Astrocyte of the spinal cord (primary cell): ENCODE data around the gene DLGAP1.

ENCODE experiments used
- DNase-seq: peaks from one replicate; pipeline ENCODE4 v3.0.0; 2011; ENCODE audit warnings: low read depth, low spot score
- H3K4me3 ChIP-seq: 2 replicates; pipeline ENCODE4 v1.5.1; 2011; ENCODE audit warnings: low read depth, mild to moderate bottlenecking, low read length, moderate library complexity
- in situ Hi-C: cut with HindIII; loops from 2 replicates; pipeline ENCODE4 v1.10.0; 2017; ENCODE audit warnings: low sequenced_read_pairs
- TF ChIP-seq, protein P1 (sequence below): IDR thresholded peaks from 2 replicates; pipeline ENCODE4 v1.5.1; 2012; ENCODE audit warnings: low read depth, mild to moderate bottlenecking, low read length, inconsistent platforms

Gene DLGAP1

GRCh38 chr18:3815991-3816390 is 639.1 kb downstream of the DLGAP1 start:
- DNase-seq: no peak
- H3K4me3 ChIP-seq: no peak overlapping the region
- in situ Hi-C loops: no loop called here
- TF ChIP-seq, protein P1, sequence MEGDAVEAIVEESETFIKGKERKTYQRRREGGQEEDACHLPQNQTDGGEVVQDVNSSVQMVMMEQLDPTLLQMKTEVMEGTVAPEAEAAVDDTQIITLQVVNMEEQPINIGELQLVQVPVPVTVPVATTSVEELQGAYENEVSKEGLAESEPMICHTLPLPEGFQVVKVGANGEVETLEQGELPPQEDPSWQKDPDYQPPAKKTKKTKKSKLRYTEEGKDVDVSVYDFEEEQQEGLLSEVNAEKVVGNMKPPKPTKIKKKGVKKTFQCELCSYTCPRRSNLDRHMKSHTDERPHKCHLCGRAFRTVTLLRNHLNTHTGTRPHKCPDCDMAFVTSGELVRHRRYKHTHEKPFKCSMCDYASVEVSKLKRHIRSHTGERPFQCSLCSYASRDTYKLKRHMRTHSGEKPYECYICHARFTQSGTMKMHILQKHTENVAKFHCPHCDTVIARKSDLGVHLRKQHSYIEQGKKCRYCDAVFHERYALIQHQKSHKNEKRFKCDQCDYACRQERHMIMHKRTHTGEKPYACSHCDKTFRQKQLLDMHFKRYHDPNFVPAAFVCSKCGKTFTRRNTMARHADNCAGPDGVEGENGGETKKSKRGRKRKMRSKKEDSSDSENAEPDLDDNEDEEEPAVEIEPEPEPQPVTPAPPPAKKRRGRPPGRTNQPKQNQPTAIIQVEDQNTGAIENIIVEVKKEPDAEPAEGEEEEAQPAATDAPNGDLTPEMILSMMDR: no peak

DNA sequence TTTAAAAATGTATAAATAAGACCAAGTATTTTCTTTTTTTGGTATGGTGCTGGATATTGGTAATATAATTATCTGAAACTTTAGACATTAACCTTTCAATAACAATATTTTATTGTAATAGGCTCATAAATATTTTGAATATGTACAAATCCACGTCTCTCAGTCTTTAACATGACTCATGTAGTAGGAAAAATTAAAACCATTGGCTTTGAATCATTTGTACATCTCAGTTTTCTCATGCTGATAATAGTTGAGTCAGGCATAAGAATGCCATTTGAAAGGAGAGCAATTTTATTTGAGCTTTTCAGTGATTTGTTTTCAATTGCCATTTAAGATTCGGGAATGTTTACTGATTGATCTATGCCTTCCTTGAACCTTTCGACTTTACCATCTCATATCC is 640.3 kb downstream of the DLGAP1 start:
- peak; percentile 54 for DNase-seq
- TF ChIP-seq, protein P1: no peak
- H3K4me3 ChIP-seq: no peak overlapping the region
- in situ Hi-C loops: no loop called here

DNA sequence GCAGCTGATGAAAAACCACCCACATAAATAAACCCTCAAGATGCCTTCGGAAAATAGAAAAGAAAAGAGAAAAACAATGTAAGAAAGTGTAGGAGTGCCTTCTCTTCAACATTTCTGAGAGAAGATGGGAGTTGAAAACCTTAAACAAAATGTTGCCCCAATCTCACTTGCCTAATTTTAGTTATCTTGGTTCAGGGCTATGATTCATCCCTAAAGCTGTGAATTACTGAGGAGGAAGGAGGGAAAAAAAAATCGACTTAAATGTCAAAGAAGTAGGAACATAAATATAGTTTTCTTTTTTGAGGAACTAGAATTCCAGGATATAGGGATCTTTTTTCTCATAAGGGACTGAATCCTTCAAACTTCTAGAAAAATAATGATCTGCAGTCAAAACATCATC is 644.8 kb downstream of the DLGAP1 start:
- TF ChIP-seq, protein P1: no peak
- no peak for DNase-seq
- no peak overlapping the region for H3K4me3 ChIP-seq
- in situ Hi-C loops: no loop called here

- H3K4me3 ChIP-seq: no peak overlapping the region
- TF ChIP-seq, protein P1: no peak
- in situ Hi-C loops: no loop called here
- DNase-seq: no peak
Observed at GRCh38 chr18:3808985-3809780, 645.9 kb downstream of the DLGAP1 start.

- no peak overlapping the region for H3K4me3 ChIP-seq
- TF ChIP-seq, protein P1: no peak
- DNase-seq: no peak
- in situ Hi-C loops: no loop called here
Observed at GRCh38 chr18:3806656-3807055, 648.5 kb downstream of the DLGAP1 start.

- in situ Hi-C loops: no loop called here
- TF ChIP-seq, protein P1: no peak
- no peak overlapping the region for H3K4me3 ChIP-seq
- DNase-seq: no peak
Observed at GRCh38 chr18:3804336-3804735, 650.8 kb downstream of the DLGAP1 start.

- in situ Hi-C loops: no loop called here
- no peak for DNase-seq
- H3K4me3 ChIP-seq: no peak overlapping the region
- TF ChIP-seq, protein P1: no peak
Observed at GRCh38 chr18:3803350-3803749, 651.8 kb downstream of the DLGAP1 start.
